ENCODE measurements around the gene NDUFA12.

DNA sequence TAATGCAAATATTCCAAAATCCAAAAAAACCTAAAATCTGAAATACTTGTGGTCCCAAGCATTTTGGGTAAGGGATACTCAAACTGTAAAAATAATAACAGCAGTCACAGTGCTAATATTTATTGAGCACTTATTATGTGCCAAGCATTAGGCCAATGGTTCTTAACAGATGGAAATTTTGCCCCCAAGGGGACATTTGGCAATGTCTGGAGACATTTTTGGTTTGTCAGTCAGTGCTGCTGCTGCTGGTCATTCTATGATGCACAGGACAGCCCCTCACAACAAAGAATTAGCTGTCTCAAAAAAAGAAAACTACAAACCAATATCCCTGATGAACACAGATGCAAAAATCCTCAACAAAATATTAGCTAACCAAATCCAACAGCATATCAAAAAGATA, 5.8 kb downstream of the NDUFA12 start:
- no peak for TF ChIP-seq POLR2AphosphoS5 (IDR thresholded peaks at IDR 0.05; ENCODE audit: low read depth, low read length)
- no peak for TF ChIP-seq TAF1 (IDR thresholded peaks at IDR 0.05; ENCODE audit: borderline replicate concordance, low read depth, low read length)
